HG02970 (cell line): Measurements from ENCODE around the gene ENTREP3.
A peak's percentile ranks its signal among the peaks of the same experiment; 100 is the strongest.
"Not testable (repeated sequence)": the region's sequence is repeated elsewhere in the genome, so short reads cannot be mapped to it uniquely, and the experiment has no call there.

Source experiments
- ATAC-seq: cut with Tn5 transposase; IDR thresholded peaks from one replicate; pipeline ENCODE4 v1.9.1; 2021; ENCODE audit warnings: mild to moderate bottlenecking, moderate library complexity, moderate number of reproducible peaks; ENCODE audit not compliant: unreplicated experiment, low FRiP score

Gene ENTREP3

DNA sequence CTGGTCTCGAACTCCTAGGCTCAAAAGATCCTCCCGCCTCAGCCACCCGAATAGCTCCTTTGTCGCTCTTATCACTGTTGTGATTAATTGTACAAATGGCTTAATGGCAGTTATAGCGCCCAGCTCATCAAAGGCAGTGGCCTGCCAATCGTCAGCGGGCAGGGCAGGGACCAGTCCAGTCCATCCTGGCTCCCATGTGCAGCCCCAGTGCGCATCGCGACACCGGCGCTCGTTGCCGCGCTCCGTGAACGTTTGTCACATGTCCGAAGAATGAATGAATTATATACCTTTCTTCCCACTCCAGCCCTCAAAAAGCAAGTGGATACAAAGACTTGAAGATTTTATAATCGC is 28.4 kb downstream of the ENTREP3 start:
- ATAC-seq = no peak

DNA sequence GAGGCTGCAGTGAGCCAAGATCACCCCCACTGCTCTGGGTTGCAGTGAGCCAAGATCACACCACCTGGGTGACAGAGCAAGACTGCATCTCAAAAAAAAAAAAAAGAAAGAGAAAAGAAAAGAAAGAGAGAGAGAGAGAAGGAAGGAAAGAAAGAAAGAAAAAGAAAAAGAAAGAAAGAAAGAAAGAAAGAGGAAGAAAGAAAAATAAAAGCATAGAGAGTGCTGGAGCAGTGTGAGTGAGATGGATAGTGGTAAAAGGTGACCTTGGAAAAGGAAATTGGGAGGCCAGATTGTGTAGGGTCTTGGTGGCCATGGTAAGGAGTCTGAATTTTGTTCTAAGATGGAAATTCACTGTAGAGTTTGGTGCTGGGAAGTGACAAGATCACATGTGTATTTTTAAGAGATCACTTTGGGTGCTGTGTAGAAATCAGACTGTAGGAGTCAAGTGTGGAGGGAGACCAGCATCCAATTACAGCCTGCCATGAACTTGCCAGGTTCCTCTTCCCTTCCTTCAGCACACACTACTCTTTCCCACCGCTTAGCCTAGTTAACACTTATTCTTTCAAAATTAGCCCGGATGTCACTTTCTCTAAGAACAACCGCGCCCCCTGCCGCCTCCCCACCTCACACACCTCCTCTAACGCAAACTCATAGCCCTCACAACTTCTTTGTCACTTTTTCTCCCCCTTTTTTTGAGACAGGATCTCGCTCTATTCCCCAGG is 28.9 kb downstream of the ENTREP3 start:
- no peak for ATAC-seq

GRCh38 chr1:155225404-155225759 is 29.9 kb downstream of the ENTREP3 start:
- not testable (repeated sequence) for ATAC-seq

- no peak for ATAC-seq
Observed at GRCh38 chr1:155223047-155223446, 32.2 kb downstream of the ENTREP3 start.

- not testable (repeated sequence) for ATAC-seq
Observed at GRCh38 chr1:155220211-155220965, 34.9 kb downstream of the ENTREP3 start.

DNA sequence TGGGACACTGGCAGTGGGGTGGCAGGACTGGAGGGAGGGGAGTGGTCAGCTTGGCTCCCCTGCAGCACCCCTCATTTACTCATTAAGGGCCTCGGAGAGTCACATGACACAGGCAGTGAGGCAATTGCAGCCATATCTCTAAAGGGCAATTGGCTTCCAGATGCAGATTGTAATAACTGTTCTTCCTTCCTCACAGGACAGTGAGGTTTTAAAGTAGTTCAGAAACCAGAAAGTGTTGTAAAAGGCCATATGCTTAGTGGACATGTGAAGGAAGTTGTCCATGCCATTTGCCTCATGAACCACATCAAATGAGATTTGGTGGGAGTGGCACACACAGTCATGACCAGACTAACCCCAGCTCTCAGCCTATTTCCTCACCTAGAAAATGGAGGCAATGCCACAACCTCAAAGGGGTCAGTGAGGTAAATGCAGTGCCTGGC is 35.7 kb downstream of the ENTREP3 start:
- no peak for ATAC-seq

DNA sequence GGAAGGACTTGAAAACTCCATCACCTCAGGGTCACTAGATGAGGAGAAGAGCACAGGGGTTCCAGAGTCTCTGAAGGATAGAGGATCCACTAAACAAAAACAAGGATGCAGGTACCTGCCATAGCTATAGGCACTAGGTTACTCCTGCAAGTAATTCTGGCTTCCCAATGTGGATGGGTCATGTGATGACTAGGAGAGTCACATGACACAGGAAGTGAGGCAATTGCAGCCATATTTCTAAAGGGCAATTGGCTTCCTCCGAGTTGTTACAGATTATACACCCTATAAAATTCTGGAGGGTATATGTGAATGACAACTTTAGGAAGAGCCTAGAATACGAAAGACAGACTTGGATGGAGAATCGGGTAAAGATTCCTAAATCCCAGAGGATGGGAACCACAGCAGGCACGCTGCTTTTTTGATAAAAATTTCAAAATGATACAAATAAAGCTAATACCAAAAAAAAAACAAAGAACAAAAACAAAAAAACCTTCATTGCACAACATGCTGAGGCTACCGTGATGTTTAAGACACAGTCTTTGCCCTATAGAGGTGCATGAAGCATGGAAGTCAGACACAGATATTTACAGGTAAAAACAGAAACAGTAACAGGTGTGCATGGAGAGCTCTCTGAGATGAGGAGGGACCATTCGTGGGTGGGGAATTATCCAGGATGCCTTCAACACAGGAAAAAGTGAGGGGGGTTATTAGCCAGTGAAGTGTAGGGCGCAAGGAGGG is 36.3 kb downstream of the ENTREP3 start:
- no peak for ATAC-seq

DNA sequence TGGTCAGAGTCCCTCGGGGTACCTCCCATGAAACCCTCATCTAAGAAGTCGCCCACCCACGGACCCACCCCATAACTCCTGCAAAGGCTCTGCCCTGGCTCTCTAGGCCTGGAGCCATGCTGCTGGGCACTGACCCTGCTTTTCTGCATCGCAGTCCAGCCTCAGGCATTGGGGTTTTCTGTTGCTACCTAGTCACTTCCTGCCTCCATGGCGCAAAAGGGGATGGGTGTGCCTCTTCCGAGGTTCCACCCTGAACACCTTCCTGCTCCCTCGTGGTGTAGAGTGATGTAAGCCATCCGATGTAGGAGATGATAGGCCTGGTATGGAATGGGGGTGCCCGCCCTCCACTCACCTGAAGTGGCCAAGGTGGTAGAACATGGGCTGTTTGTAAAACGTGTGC is 40.6 kb downstream of the ENTREP3 start:
- not testable (repeated sequence) for ATAC-seq

- ATAC-seq = not testable (repeated sequence)
Observed at GRCh38 chr1:155212051-155212440, 43.2 kb downstream of the ENTREP3 start.

GRCh38 chr1:155211381-155212050 is 43.8 kb downstream of the ENTREP3 start:
- ATAC-seq = not testable (repeated sequence)

DNA sequence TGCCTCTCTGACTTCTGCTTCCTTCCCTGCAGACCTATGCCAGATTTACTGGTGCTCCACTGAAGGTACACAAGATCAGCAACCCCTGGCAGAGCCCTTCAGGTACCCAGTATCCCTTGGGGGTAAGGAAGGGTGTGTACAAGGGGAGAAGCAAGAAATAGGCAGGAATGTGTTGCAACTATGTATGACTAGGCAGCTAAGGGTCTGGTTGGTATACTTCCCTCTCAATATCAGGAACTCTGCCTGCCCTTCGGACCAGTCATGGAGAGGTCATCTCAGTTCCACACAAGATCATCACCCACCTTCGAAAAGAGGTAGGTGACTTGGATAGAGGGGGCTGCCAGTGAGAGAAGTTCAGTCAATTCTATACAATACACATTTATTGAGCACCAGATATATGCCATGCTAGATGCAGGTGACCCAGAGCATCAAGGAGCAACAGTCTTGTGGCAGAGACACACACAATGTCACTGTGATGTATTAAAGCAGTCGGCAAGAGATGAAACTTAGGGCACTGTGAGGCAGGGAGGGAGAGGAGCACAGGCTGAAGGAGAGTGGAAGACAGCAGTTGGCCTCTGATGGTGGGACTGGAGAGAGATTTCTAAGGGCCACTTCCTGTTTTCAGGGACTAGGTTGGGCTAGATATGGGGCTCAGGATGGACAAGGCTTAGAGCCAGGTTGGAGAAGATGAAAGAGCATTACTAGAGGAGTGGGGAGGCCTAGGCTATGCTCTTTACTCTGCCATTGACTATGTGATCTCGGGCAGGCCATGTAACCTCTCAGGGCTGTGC is 44.8 kb downstream of the ENTREP3 start:
- ATAC-seq = no peak

- no peak for ATAC-seq
Observed at GRCh38 chr1:155209312-155209721, 46.0 kb downstream of the ENTREP3 start.

GRCh38 chr1:155208541-155209311 is 46.6 kb downstream of the ENTREP3 start, which contains the start of gene MTX1:
Gene MTX1, plus strand, starts transcription at chr1:155208695. Its CDS starts 110 bp downstream, at chr1:155208805.
- ATAC-seq = peak; percentile 67

GRCh38 chr1:155207806-155208540 is 47.3 kb downstream of the ENTREP3 start, which contains the start of gene THBS3:
Gene THBS3, minus strand, starts transcription at chr1:155207897. Its CDS starts 21 bp downstream, at chr1:155207876.
- ATAC-seq = no peak

DNA sequence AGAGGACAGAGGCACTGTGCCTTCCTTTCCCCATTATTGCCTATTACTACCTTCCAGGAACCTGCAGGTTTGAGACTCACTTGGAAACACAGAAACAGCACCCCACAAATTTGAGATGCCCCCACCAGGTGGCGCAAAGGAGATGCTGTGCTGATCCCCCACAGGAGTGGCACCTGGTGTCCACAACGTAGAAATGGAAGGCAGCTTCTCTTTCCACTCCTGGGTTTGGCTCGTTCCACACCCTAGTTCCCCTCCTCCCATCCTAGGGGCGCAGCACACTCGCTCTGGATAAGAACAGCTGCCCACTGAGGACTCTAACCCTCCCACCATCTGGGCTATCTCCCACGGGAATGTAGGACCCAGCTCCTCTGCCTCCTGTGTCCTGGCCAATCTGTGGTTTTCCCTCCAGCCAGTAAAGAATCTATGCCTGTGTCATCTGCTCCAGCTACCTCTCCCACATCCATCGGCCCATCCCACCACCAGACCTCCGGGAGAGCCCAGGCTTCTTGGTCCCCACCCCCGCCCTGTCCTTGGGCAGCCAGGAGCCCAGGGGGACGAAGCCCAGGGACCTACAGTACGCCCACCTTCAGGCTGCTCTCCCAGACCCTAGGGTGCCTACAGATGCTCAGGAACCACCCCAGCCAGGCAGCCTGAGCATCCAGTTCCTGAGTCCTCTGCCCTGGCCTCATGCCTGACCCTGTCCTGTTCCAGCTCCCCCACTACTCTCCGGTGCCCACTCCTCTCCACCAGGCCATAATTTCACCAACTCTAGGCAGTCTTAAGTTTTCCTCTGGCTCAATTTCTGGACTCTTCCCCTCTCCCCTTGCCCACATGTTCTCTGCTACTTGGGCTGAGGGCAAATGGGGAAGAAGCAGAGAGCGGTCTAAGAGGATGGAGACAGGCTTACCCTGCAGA is 48.1 kb downstream of the ENTREP3 start:
- ATAC-seq = no peak

DNA sequence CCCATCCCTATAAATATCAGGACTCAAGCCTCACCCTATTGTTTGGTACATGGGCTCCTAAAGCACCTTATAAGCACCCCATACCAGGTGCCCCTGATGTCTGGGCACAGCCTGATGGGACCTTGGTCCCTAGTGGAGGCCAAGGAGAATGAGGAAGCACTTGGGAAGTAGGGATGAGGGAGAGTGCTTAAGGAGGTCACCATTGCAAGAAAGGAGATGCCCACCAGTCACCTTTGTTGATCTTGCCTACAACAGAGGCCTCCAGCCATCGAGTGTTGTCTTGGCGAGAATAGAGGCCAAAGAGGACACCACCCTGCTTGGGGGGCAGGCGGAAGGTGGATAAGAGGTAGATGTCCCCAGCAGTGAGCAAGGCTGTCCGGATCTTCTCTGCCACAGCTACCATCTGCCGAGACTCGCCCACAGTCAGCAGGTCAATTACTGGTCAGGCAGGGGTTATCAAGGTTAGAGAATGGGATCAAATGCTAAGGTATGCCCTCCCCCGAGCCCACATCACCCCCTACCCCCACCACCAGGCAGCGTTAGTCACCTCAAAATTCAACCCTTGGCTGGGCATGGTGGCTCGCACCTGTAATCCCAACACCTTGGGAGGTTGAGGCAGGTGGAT is 49.2 kb downstream of the ENTREP3 start:
- ATAC-seq = no peak

DNA sequence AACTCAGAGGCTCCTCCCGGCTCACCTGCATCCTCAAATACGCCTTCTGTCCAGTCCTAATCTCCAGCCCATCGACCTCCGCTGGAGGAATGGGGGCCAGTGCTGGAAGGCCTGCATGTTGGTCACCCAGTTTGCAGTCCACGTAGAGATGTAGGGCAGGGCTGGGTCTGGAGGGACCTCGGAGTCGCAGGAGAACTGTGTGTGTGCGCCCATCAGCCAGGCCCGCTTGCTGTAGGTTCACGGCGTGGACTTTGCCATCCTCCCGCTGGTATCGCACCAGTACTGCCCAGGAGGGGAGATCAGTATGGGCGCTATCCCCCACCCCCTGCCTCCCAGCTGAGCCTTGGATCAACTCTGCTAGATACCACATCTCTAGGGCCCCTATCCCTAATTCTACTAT is 50.2 kb downstream of the ENTREP3 start:
- ATAC-seq = no peak
